Measurements from ENCODE around the gene ARIH2. TPM values are rescaled to one million over a fixed set of nuclear protein-coding genes. Genes with fewer than 3 reads are reported as not detected.

ARIH2 gene
- total and polyA plus RNA-seq, 9 of the 15 experiments (the other 6 are each of a cell fraction or from before 2014, with no cell fraction given), result 27.0 to 120 (median 108) TPM

GRCh38 chr3:49021813-49022687 lies 103.4 kb downstream of the ARIH2 start, which contains the start of gene NDUFAF3 (continued):
- TF ChIP-seq E2F6 (IDR thresholded peaks at IDR 0.05; ENCODE audit: borderline replicate concordance in 1 of 2, extremely low read depth in 1 of 2, insufficient read depth in 1 of 2, insufficient read length in 1 of 2, low read depth in 1 of 2, low read length in 1 of 2, poor library complexity in 1 of 2, severe bottlenecking in 1 of 2) (peak; percentile 51 to 54), ZNF212 (CRISPR knock-in tag; IDR thresholded peaks at IDR 0.05) (no peak), TCF7L2 (IDR thresholded peaks at IDR 0.05; ENCODE audit: low read depth, low read length) (no peak), CREBBP (IDR thresholded peaks at IDR 0.05; ENCODE audit: low read depth, low read length) (no peak), TRIM25 (IDR thresholded peaks at IDR 0.05; ENCODE audit: borderline replicate concordance) (no peak), MITF (IDR thresholded peaks at IDR 0.05) (no peak), RB1 (IDR thresholded peaks at IDR 0.05; ENCODE audit: low read depth) (peak; percentile 72), MBD2 (IDR thresholded peaks at IDR 0.05; ENCODE audit: borderline replicate concordance, low read depth) (peak; percentile 39; the same call in 1 of the 2 replicates), ZNF282 (CRISPR knock-in tag; IDR thresholded peaks at IDR 0.05) (peak; percentile 88), ZBTB34 (CRISPR knock-in tag; IDR thresholded peaks at IDR 0.05) (no peak), PTTG1 (tag; IDR thresholded peaks at IDR 0.05; ENCODE audit: low read depth) (no peak), HINFP (tag; conservative IDR thresholded peaks at IDR 0.05; ENCODE audit: low read depth) (no peak), CBFA2T2 (conservative IDR thresholded peaks at IDR 0.05) (peak; percentile 30; the same call in 1 of the 2 replicates), HMBOX1 (IDR thresholded peaks at IDR 0.05) (no peak), FOXP1 (CRISPR knock-in tag; IDR thresholded peaks at IDR 0.05) (peak; percentile 93; the same call in 1 of the 2 replicates), ZFP36 (IDR thresholded peaks at IDR 0.05; ENCODE audit: low read depth, low read length, partially characterized antibody) (no peak), RNF2 (IDR thresholded peaks at IDR 0.05) (no peak)
